ENCODE results near the gene TUBAL3.

The TUBAL3 gene

GRCh38 chr10:5404208-5405041 lies at the start of gene TUBAL3:
Gene TUBAL3 (minus strand): TSS chr10:5404828. CDS start chr10:5404792, 36 bp downstream.
- no peak for DNase-seq

- no peak for DNase-seq
These were observed 49.3 kb upstream of the TUBAL3 start for GRCh38 chr10:5453749-5454489.

GRCh38 chr10:5450605-5451384 lies 46.2 kb upstream of the TUBAL3 start:
- DNase-seq, result no peak

GRCh38 chr10:5449823-5450222 lies 45.2 kb upstream of the TUBAL3 start:
- DNase-seq, result no peak

- no peak for DNase-seq
These were observed 44.6 kb upstream of the TUBAL3 start for GRCh38 chr10:5449227-5449626.

GRCh38 chr10:5448333-5449001 lies 43.8 kb upstream of the TUBAL3 start:
- no peak for DNase-seq

GRCh38 chr10:5447611-5448071 lies 43.0 kb upstream of the TUBAL3 start:
- no peak for DNase-seq

- no peak for DNase-seq
These were observed 42.4 kb upstream of the TUBAL3 start for GRCh38 chr10:5447056-5447455.

GRCh38 chr10:5446390-5446926 lies 41.8 kb upstream of the TUBAL3 start:
- peak; percentile 51 for DNase-seq

GRCh38 chr10:5445006-5445405 lies 40.4 kb upstream of the TUBAL3 start:
- no peak for DNase-seq

GRCh38 chr10:5443429-5443828 lies 38.8 kb upstream of the TUBAL3 start:
- no peak for DNase-seq

GRCh38 chr10:5442990-5443370 lies 38.4 kb upstream of the TUBAL3 start:
- DNase-seq, result no peak

GRCh38 chr10:5442065-5442989 lies 37.7 kb upstream of the TUBAL3 start:
- DNase-seq, result no peak

- DNase-seq, result no peak
These were observed 36.5 kb upstream of the TUBAL3 start for GRCh38 chr10:5441106-5441505.

- DNase-seq, result no peak
These were observed 35.6 kb upstream of the TUBAL3 start for GRCh38 chr10:5440206-5440605.

GRCh38 chr10:5435328-5435727 lies 30.7 kb upstream of the TUBAL3 start:
- DNase-seq, result no peak

- no peak for DNase-seq
These were observed 29.6 kb upstream of the TUBAL3 start for GRCh38 chr10:5434017-5434753.

GRCh38 chr10:5433182-5433581 lies 28.6 kb upstream of the TUBAL3 start:
- DNase-seq, result no peak

- DNase-seq, result no peak
These were observed 23.5 kb upstream of the TUBAL3 start for GRCh38 chr10:5428133-5428532.

GRCh38 chr10:5424751-5425150 lies 20.1 kb upstream of the TUBAL3 start:
- DNase-seq, result no peak

- no peak for DNase-seq
These were observed 19.1 kb upstream of the TUBAL3 start for GRCh38 chr10:5423771-5424170.
